Esophagus muscularis mucosa (tissue), 3 donors: Measurements from ENCODE around the gene BMP5.

ENCODE experiments used
- CTCF ChIP-seq, 3 experiments: fragments of 200-600 bp in 2 of 3; fragments of 450-650 bp in 1 of 3; sonication (generic) in 2 of 3; IDR thresholded peaks; one replicate each; pipeline ENCODE4 v1.5.1; 2017 to 2019; ENCODE audit warnings: antibody characterized with exemption in 3 of 3, mild to moderate bottlenecking in 2 of 3, moderate library complexity in 1 of 3
- POLR2A ChIP-seq: fragments of 450-650 bp; IDR thresholded peaks from one replicate; pipeline ENCODE4 v1.6.1; 2017; ENCODE audit warnings: antibody characterized with exemption, moderate library complexity, mild to moderate bottlenecking, low read depth

DNA sequence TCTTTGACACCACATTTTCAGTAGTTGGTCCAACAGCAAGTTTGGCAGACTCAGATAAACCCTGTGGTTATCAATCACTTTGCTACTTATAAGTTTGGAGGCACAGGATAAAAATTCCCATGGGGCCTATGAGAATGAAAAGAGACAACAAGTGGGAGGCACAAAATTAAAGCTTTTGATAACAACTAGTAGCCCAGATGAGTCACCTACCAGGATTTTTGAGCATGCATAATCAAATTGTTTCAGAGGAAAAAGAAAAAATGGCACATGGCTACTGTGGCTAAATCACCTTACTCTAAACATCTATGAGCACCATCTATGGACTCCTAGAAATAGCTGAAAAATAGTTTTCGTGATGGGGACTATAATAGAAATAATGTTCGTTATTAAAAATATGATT is 40.8 kb upstream of the BMP5 start:
- TF ChIP-seq POLR2A: no peak
- TF ChIP-seq CTCF (IDR thresholded peaks at IDR 0.05): no peak
